ENCODE measurements around the gene CHST4. TPM values are rescaled to one million over a fixed set of nuclear protein-coding genes. Genes with fewer than 3 reads are reported as not detected.

CHST4 gene
- total RNA-seq, 1 experiment from 2014 or later, result not detected

DNA sequence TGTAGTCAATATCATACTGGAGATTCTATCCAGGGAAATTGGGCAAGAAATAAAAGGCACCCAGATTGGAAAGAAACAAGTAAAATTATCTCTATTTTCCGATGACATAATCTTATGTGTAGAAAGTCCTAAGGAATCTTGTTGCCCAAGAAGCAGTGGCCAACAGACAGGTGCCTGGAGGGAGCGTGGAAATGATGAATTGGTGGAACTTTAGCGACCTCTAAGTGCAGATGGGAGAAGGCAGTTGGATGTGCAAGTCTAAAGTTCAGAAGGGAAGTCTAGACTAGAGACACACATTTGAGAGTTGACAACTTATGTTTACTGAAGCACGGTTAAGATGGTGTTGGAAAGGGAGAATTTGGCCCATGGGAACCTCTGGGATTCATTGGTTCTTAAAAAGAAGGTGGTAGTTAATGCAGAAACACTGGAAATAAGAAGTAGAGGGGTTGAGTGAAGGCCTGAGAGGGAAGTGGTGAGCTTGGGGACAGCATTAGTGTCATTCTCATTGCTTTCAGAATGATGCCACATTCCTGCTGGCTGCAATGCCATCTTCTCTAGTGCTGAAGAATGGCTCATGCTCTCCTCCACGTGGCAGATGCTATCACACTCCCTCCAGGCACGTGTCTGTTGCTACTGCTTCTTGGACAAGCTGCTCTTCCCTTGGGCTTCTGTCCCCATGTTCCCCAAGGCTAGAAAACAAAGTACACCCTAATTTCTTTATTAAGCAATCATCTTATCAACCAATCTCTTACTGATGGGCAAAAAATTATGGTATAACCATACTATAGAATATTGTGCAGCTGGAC is 26.7 kb downstream of the CHST4 start:
- POLR2A ChIA-PET (ENCODE audit: unreplicated experiment), result no interaction called here
- peaks cover 6% of the 10 kb centered on the region for H3K27me3 ChIP-seq (ENCODE audit: low read length)
- no peaks in the 10 kb centered on the region for H3K4me1 ChIP-seq (ENCODE audit: insufficient read depth, low read length)
- intact Hi-C loops (cut with micrococcal nuclease), result no loop called here
- CTCF ChIA-PET, result no interaction called here
- ATAC-seq, result no peak
- no peaks in the 10 kb centered on the region for H3K9me2 ChIP-seq (replicated peaks; ENCODE audit: low read length)
- H2AFZ ChIP-seq (ENCODE audit: low read length), result no peak overlapping the region
- no TSS peak for BruUV-seq (replicated peaks)
- no peaks in the 10 kb centered on the region for H3K36me3 ChIP-seq (ENCODE audit: low read depth, low read length)
- no peak overlapping the region for H3K4me3 ChIP-seq (ENCODE audit: low read length)
- H3K4me2 ChIP-seq (ENCODE audit: low read length), result no peak overlapping the region
- no peak overlapping the region for H3K27ac ChIP-seq (ENCODE audit: low read length)
- H3F3A ChIP-seq (ENCODE audit: low read length, unreplicated experiment), result no peaks in the 10 kb centered on the region
- DNase-seq, result peak; percentile 10
- H3K9me3 ChIP-seq (ENCODE audit: low read length), result no peaks in the 10 kb centered on the region
- TF ChIP-seq EZH2phosphoT487 (IDR thresholded peaks at IDR 0.05; ENCODE audit: borderline replicate concordance, low read length) (no peak), EZH2 (IDR thresholded peaks at IDR 0.05; ENCODE audit: low read length, unreplicated experiment) (no peak)
- TF ChIP-seq, protein P1, sequence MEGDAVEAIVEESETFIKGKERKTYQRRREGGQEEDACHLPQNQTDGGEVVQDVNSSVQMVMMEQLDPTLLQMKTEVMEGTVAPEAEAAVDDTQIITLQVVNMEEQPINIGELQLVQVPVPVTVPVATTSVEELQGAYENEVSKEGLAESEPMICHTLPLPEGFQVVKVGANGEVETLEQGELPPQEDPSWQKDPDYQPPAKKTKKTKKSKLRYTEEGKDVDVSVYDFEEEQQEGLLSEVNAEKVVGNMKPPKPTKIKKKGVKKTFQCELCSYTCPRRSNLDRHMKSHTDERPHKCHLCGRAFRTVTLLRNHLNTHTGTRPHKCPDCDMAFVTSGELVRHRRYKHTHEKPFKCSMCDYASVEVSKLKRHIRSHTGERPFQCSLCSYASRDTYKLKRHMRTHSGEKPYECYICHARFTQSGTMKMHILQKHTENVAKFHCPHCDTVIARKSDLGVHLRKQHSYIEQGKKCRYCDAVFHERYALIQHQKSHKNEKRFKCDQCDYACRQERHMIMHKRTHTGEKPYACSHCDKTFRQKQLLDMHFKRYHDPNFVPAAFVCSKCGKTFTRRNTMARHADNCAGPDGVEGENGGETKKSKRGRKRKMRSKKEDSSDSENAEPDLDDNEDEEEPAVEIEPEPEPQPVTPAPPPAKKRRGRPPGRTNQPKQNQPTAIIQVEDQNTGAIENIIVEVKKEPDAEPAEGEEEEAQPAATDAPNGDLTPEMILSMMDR (conservative IDR thresholded peaks at IDR 0.05; ENCODE audit: low read depth, low read length), result peak; percentile 37; the same call in 1 of the 2 replicates
- no peaks in the 10 kb centered on the region for H4K20me1 ChIP-seq (ENCODE audit: low read length)
- H3K9ac ChIP-seq (ENCODE audit: low read length), result no peak overlapping the region
- no peaks in the 10 kb centered on the region for H3K79me2 ChIP-seq (ENCODE audit: low read length)

DNA sequence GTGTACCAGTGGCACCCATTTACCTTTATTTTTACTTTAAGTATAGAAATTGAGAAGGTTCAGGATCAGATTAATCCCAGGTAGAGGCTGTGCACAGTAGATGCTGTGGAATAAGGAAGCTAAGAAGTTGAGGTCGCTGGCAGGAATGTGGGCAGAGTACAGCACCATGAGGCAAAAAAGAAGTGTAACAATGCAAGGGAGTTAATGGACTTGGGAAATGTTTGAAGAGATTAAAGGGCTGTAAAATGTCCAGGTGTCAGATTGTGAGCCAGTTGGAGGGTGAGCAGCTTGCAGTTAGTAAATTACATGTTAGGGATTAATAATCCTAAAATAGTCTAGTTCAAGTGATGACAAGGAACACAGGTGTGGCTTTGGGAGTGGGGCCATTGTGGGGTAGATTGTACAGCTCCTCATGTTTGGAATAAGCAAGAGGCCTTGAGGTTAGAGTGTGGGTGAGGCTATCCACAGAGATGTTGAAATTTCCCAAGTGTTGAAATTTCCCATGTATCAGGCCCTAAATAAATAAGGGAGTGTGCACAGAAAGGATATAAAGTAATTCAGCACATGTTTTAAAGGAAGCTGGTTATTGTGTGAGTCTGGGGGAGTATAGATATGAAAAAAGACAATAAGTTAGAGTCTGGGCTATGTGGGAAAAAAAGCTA is 29.1 kb downstream of the CHST4 start:
- ATAC-seq (no peak), DNase-seq (no peak)
- no TSS peak for BruUV-seq (replicated peaks)
- H2AFZ ChIP-seq (ENCODE audit: low read length), result no peak overlapping the region
- H3K9me3 ChIP-seq (ENCODE audit: low read length), result no peaks in the 10 kb centered on the region
- no peaks in the 10 kb centered on the region for H3F3A ChIP-seq (ENCODE audit: low read length, unreplicated experiment)
- ChIA-PET CTCF (no interaction called here), POLR2A (ENCODE audit: unreplicated experiment) (no interaction called here)
- H4K20me1 ChIP-seq (ENCODE audit: low read length), result no peaks in the 10 kb centered on the region
- TF ChIP-seq EZH2 (IDR thresholded peaks at IDR 0.05; ENCODE audit: low read length, unreplicated experiment) (no peak), EZH2phosphoT487 (IDR thresholded peaks at IDR 0.05; ENCODE audit: borderline replicate concordance, low read length) (no peak)
- TF ChIP-seq, protein P1 (conservative IDR thresholded peaks at IDR 0.05; ENCODE audit: low read depth, low read length), result no peak
- no peaks in the 10 kb centered on the region for H3K9me2 ChIP-seq (replicated peaks; ENCODE audit: low read length)
- H3K79me2 ChIP-seq (ENCODE audit: low read length), result no peaks in the 10 kb centered on the region
- intact Hi-C loops (cut with micrococcal nuclease), result no loop called here
- peaks cover 4% of the 10 kb centered on the region for H3K27me3 ChIP-seq (ENCODE audit: low read length)
- H3K4me2 ChIP-seq (ENCODE audit: low read length), result no peak overlapping the region
- H3K4me3 ChIP-seq (ENCODE audit: low read length), result no peak overlapping the region
- H3K27ac ChIP-seq (ENCODE audit: low read length), result no peak overlapping the region
- no peaks in the 10 kb centered on the region for H3K36me3 ChIP-seq (ENCODE audit: low read depth, low read length)
- no peaks in the 10 kb centered on the region for H3K4me1 ChIP-seq (ENCODE audit: insufficient read depth, low read length)
- no peak overlapping the region for H3K9ac ChIP-seq (ENCODE audit: low read length)

DNA sequence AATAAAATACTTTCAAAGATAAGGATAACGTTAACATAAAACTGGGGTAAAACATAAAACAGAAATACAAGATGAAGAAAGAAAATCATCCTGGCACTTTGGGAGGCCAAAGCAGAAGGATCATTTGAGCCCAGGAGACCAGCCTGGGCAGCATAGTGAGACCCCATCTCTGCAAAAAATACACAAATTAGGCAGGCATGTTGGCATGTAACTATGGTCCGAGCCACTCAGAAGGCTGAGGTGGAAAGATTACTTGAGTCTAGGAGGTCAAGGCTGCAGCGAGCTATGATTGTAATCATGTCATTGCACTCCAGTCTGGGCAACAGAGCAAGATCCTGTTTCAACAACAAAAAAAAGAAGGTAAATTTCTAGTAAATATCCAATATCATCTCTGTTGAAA is 31.1 kb downstream of the CHST4 start:
- POLR2A ChIA-PET (ENCODE audit: unreplicated experiment), result no interaction called here

More for the DNA sequence above, 31.1 kb downstream of the CHST4 start:
- Histone ChIP-seq H3K27ac (ENCODE audit: low read length) (no peak overlapping the region), H3K4me1 (ENCODE audit: insufficient read depth, low read length) (no peaks in the 10 kb centered on the region), H3K9me2 (replicated peaks; ENCODE audit: low read length) (no peaks in the 10 kb centered on the region), H3K36me3 (ENCODE audit: low read depth, low read length) (no peaks in the 10 kb centered on the region), H3F3A (ENCODE audit: low read length, unreplicated experiment) (no peaks in the 10 kb centered on the region), H3K4me2 (ENCODE audit: low read length) (no peak overlapping the region), H2AFZ (ENCODE audit: low read length) (no peak overlapping the region), H3K9me3 (ENCODE audit: low read length) (no peaks in the 10 kb centered on the region), H3K9ac (ENCODE audit: low read length) (no peak overlapping the region), H3K79me2 (ENCODE audit: low read length) (no peaks in the 10 kb centered on the region), H4K20me1 (ENCODE audit: low read length) (no peaks in the 10 kb centered on the region), H3K27me3 (ENCODE audit: low read length) (no peaks in the 10 kb centered on the region; the same call in 1 of the 2 replicates), H3K4me3 (ENCODE audit: low read length) (no peak overlapping the region)
- intact Hi-C loops (cut with micrococcal nuclease), result no loop called here
- TF ChIP-seq, protein P1 (conservative IDR thresholded peaks at IDR 0.05; ENCODE audit: low read depth, low read length), result no peak
- TF ChIP-seq EZH2phosphoT487 (IDR thresholded peaks at IDR 0.05; ENCODE audit: borderline replicate concordance, low read length) (no peak), EZH2 (IDR thresholded peaks at IDR 0.05; ENCODE audit: low read length, unreplicated experiment) (no peak)
- no TSS peak for BruUV-seq (replicated peaks)
- CTCF ChIA-PET, result no interaction called here
- no peak for DNase-seq
- ATAC-seq, result no peak

All from PC-3 (cell line).